AG10803 (cell line): ENCODE results near the gene GDPD4.
A peak's percentile ranks its signal among the peaks of the same experiment; 100 is the strongest.

Source experiments
- DNase-seq: peaks from one replicate; pipeline ENCODE4 v3.0.0; 2010; ENCODE audit warnings: low read depth
- H3K4me3 ChIP-seq: 2 replicates; pipeline ENCODE4 v1.5.1; 2011; ENCODE audit warnings: mild to moderate bottlenecking, low read length, control low read depth
- CTCF ChIP-seq: conservative IDR thresholded peaks from 2 replicates; pipeline ENCODE4 v1.5.1; 2011; ENCODE audit warnings: mild to moderate bottlenecking, low read length, control low read depth, inconsistent platforms

Gene GDPD4

GRCh38 chr11:77312107-77312506, 10.6 kb upstream of the GDPD4 start:
- no peak for TF ChIP-seq CTCF
- no peak for DNase-seq
- no peak overlapping the region for H3K4me3 ChIP-seq

- H3K4me3 ChIP-seq, result no peak overlapping the region
- DNase-seq, result no peak
- TF ChIP-seq CTCF, result no peak
These were observed 10.2 kb upstream of the GDPD4 start for GRCh38 chr11:77311701-77312100.

GRCh38 chr11:77310721-77311120, 9.2 kb upstream of the GDPD4 start:
- no peak overlapping the region for H3K4me3 ChIP-seq
- no peak for DNase-seq
- no peak for TF ChIP-seq CTCF

DNA sequence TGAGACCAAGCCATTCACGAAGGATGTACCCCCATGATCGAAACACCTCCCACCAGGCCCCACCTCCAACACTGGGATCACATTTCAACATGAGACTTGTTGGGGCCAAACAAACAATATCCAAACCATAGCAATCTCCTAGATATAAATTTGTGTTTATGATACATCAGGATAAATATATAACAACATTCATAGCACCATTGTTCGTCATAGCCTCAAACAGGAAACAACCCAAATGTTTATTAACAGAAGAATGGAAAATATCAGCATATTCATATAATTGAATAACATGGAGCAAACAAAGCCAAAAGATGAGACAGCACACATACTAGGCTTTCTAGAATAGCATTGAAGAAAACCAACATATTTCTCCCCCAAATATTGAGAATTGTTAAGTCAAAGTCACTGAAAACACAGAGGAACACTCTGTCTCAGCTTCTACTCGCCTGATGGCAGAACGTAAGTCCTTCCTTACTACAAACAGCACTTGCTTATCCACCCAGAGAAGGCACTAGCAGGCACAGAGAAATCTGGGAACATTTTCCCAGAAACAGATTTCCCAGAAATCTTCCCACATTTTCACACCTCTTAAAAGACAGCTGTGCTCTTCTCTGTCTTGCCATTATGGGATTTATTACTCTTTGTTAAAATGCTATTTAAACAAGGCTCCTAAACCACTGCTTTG, 8.1 kb upstream of the GDPD4 start:
- peak; percentile 53 for DNase-seq
- no peak overlapping the region for H3K4me3 ChIP-seq
- no peak for TF ChIP-seq CTCF

- TF ChIP-seq CTCF, result no peak
- no peak for DNase-seq
- no peak overlapping the region for H3K4me3 ChIP-seq
These were observed 7.4 kb upstream of the GDPD4 start for GRCh38 chr11:77308838-77309237.

- DNase-seq, result no peak
- H3K4me3 ChIP-seq, result no peak overlapping the region
- TF ChIP-seq CTCF, result no peak
These were observed 1.8 kb upstream of the GDPD4 start for GRCh38 chr11:77303328-77303727.

- no peak for DNase-seq
- no peak for TF ChIP-seq CTCF
- H3K4me3 ChIP-seq, result no peak overlapping the region
These were observed 1.3 kb upstream of the GDPD4 start for GRCh38 chr11:77302752-77303151.
